DOHH2 (cell line): ENCODE data around the gene CRYBA2.

Source experiments
- H3F3A ChIP-seq: fragments of 200-600 bp; sonication (generic), shearing (Covaris generic); 2 replicates; pipeline ENCODE4 v1.6.0; 2016; ENCODE audit warnings: antibody characterized with exemption, mild to moderate bottlenecking; ENCODE audit not compliant: control insufficient read depth, insufficient read depth
- H3K27ac ChIP-seq: fragments of 200-600 bp; sonication (generic); 2 replicates; pipeline ENCODE4 v1.5.1; 2014; ENCODE audit warnings: low read depth, mild to moderate bottlenecking, low read length, moderate library complexity
- H3K27me3 ChIP-seq: fragments of 200-600 bp; sonication (generic); 2 replicates; pipeline ENCODE4 v1.6.1; 2014; ENCODE audit warnings: mild to moderate bottlenecking, low read length, mixed read lengths; ENCODE audit not compliant: control insufficient read depth
- H3K36me3 ChIP-seq: fragments of 200-600 bp; sonication (generic); 2 replicates; pipeline ENCODE4 v1.6.1; 2014; ENCODE audit warnings: mild to moderate bottlenecking, low read length, moderate library complexity, mixed read lengths; ENCODE audit not compliant: control insufficient read depth
- H3K4me1 ChIP-seq: fragments of 200-600 bp; sonication (generic); 2 replicates; pipeline ENCODE4 v1.6.1; 2014; ENCODE audit warnings: mild to moderate bottlenecking, low read length, mixed read lengths; ENCODE audit not compliant: control insufficient read depth
- H3K4me2 ChIP-seq: fragments of 200-600 bp; sonication (generic); 2 replicates; pipeline ENCODE4 v1.6.0; 2014; ENCODE audit warnings: mild to moderate bottlenecking, low read length, moderate library complexity
- H3K4me3 ChIP-seq: fragments of 200-600 bp; sonication (generic); 2 replicates; pipeline ENCODE4 v1.5.1; 2014; ENCODE audit warnings: mild to moderate bottlenecking, low read length, mixed read lengths
- H3K79me2 ChIP-seq: fragments of 200-600 bp; sonication (generic); 2 replicates; pipeline ENCODE4 v1.6.1; 2014; ENCODE audit warnings: mild to moderate bottlenecking, low read length, mixed read lengths; ENCODE audit not compliant: control insufficient read depth
- H3K9me2 ChIP-seq: fragments of 200-600 bp; sonication (generic); replicated peaks from 2 replicates; pipeline ENCODE4 v1.6.1; 2014; ENCODE audit warnings: mild to moderate bottlenecking, low read length, mixed read lengths; ENCODE audit not compliant: control insufficient read depth
- H3K9me3 ChIP-seq: fragments of 200-600 bp; sonication (generic); 2 replicates; pipeline ENCODE4 v1.6.1; 2014; ENCODE audit warnings: antibody characterized with exemption, low read length, mixed read lengths; ENCODE audit not compliant: control insufficient read depth, insufficient read depth
- H4K20me1 ChIP-seq: fragments of 200-600 bp; sonication (generic); 2 replicates; pipeline ENCODE4 v1.6.0; 2014; ENCODE audit warnings: low read depth, mild to moderate bottlenecking, antibody characterized with exemption, low read length, moderate library complexity; ENCODE audit not compliant: control insufficient read depth, insufficient read depth
- CTCF ChIP-seq: fragments of 200-600 bp; sonication (generic); IDR thresholded peaks from one replicate; pipeline ENCODE4 v1.5.1; 2014; ENCODE audit warnings: antibody characterized with exemption, mild to moderate bottlenecking, low read depth, low read length; ENCODE audit not compliant: poor library complexity, severe bottlenecking
- EZH2phosphoT487 ChIP-seq: fragments of 200-600 bp; sonication (generic); IDR thresholded peaks from 2 replicates; pipeline ENCODE4 v1.6.1; 2017; ENCODE audit warnings: borderline replicate concordance, mild to moderate bottlenecking, antibody characterized with exemption, low read length, moderate library complexity, mixed read lengths

The CRYBA2 gene

GRCh38 chr2:219001577-219002394 lies 8.6 kb upstream of the CRYBA2 start:
- Histone ChIP-seq H3K9me3 (no peaks in the 10 kb centered on the region), H3K36me3 (no peaks in the 10 kb centered on the region), H3K4me3 (no peak overlapping the region), H3K9me2 (no peaks in the 10 kb centered on the region), H4K20me1 (no peaks in the 10 kb centered on the region), H3K27me3 (peaks cover 58% of the 10 kb centered on the region), H3F3A (no peaks in the 10 kb centered on the region), H3K4me2 (no peak overlapping the region), H3K4me1 (0 out of 2 replicates have a peak, but pooled peaks cover 3% of the 10 kb centered on the region), H3K27ac (no peak overlapping the region), H3K79me2 (no peaks in the 10 kb centered on the region)
- TF ChIP-seq CTCF (no peak), EZH2phosphoT487 (no peak)

GRCh38 chr2:219001100-219001576 lies 7.9 kb upstream of the CRYBA2 start:
- Histone ChIP-seq H3K79me2 (no peaks in the 10 kb centered on the region), H3K27ac (no peak overlapping the region), H3F3A (no peaks in the 10 kb centered on the region), H3K4me2 (no peak overlapping the region), H3K9me2 (no peaks in the 10 kb centered on the region), H3K9me3 (no peaks in the 10 kb centered on the region), H3K4me1 (peaks cover 5% of the 10 kb centered on the region; the same call in 1 of the 2 replicates), H3K4me3 (no peak overlapping the region), H4K20me1 (no peaks in the 10 kb centered on the region), H3K27me3 (peaks cover 64% of the 10 kb centered on the region), H3K36me3 (no peaks in the 10 kb centered on the region)
- TF ChIP-seq CTCF (no peak), EZH2phosphoT487 (no peak)

- H3K27me3 ChIP-seq: peaks cover 69% of the 10 kb centered on the region
- H3K79me2 ChIP-seq: no peaks in the 10 kb centered on the region
- H3K9me2 ChIP-seq: no peaks in the 10 kb centered on the region
- H3K4me3 ChIP-seq: no peak overlapping the region
- no peaks in the 10 kb centered on the region for H3K9me3 ChIP-seq
- peaks cover 8% of the 10 kb centered on the region; the same call in 1 of the 2 replicates for H3K4me1 ChIP-seq
- no peak for TF ChIP-seq CTCF
- no peak for TF ChIP-seq EZH2phosphoT487
- H4K20me1 ChIP-seq: no peaks in the 10 kb centered on the region
- H3K27ac ChIP-seq: no peak overlapping the region
- no peaks in the 10 kb centered on the region for H3K36me3 ChIP-seq
- no peak overlapping the region for H3K4me2 ChIP-seq
- no peaks in the 10 kb centered on the region for H3F3A ChIP-seq
Observed at GRCh38 chr2:219000569-219000960, 7.3 kb upstream of the CRYBA2 start.
